HepG2 (cell line): ENCODE data around the gene LY6G5B. TPM values are rescaled to one million over a fixed set of nuclear protein-coding genes. Genes with fewer than 3 reads are reported as not detected.
A peak's percentile ranks its signal among the peaks of the same experiment; 100 is the strongest.

Experiments
- ATF6 ChIP-seq: sonication (generic); formaldehyde crosslinking; conservative IDR thresholded peaks from 2 replicates; pipeline ENCODE4 v1.4.0; 2020; ENCODE audit warnings: missing genetic modification reagents
- DDIT3 ChIP-seq: sonication (generic); formaldehyde crosslinking; IDR thresholded peaks from 2 replicates; pipeline ENCODE4 v1.4.0; 2020; ENCODE audit warnings: mild to moderate bottlenecking, missing genetic modification reagents
- FOSL2 ChIP-seq: sonication (generic); formaldehyde crosslinking; IDR thresholded peaks from 2 replicates; pipeline ENCODE4 v1.4.0; 2020; ENCODE audit warnings: missing genetic modification reagents
- FOXK2 ChIP-seq: fragments of 450-650 bp; IDR thresholded peaks from 2 replicates; pipeline ENCODE4 v1.6.1; 2016
- HINFP ChIP-seq: sonication (generic); formaldehyde crosslinking; IDR thresholded peaks from 2 replicates; pipeline ENCODE4 v1.4.0; 2020; ENCODE audit warnings: low read depth, mild to moderate bottlenecking, missing genetic modification reagents
- HNRNPK ChIP-seq: fragments of 200-400 bp; formaldehyde crosslinking; IDR thresholded peaks from 2 replicates; pipeline ENCODE4 v1.6.1; 2018; ENCODE audit warnings: low read length, low read depth, moderate library complexity, mild to moderate bottlenecking; ENCODE audit not compliant: poor library complexity, severe bottlenecking
- NR1H2 ChIP-seq: sonication (generic); formaldehyde crosslinking; IDR thresholded peaks from 2 replicates; pipeline ENCODE4 v1.8.1; 2022; ENCODE audit warnings: low read depth, missing genetic modification reagents, borderline replicate concordance
- PAXIP1 ChIP-seq: sonication (generic); formaldehyde crosslinking; conservative IDR thresholded peaks from 2 replicates; pipeline ENCODE4 v1.4.0; 2020; ENCODE audit warnings: mild to moderate bottlenecking, missing genetic modification reagents, moderate library complexity
- RFXAP ChIP-seq: sonication (generic); formaldehyde crosslinking; IDR thresholded peaks from 2 replicates; pipeline ENCODE4 v1.4.0; 2020; ENCODE audit warnings: missing genetic modification reagents, borderline replicate concordance
- SKIL ChIP-seq: sonication (generic); formaldehyde crosslinking; IDR thresholded peaks from 2 replicates; pipeline ENCODE4 v1.8.0; 2022; ENCODE audit warnings: missing genetic modification reagents, mild to moderate bottlenecking, moderate library complexity, borderline replicate concordance
- SP1 ChIP-seq, 2 experiments: fragments of 450-650 bp in 1 of 2; sonication (generic) in 1 of 2; formaldehyde crosslinking in 1 of 2; IDR thresholded peaks; 2 replicates each; pipeline versions ENCODE4 v1.4.0 to v1.6.1; 2016 to 2020; ENCODE audit warnings: missing genetic modification reagents in 1 of 2
- TMF1 ChIP-seq: sonication (generic); formaldehyde crosslinking; IDR thresholded peaks from 2 replicates; pipeline ENCODE4 v1.8.1; 2022; ENCODE audit warnings: low read depth, missing genetic modification reagents
- TOPORS ChIP-seq: sonication (generic); formaldehyde crosslinking; IDR thresholded peaks from 2 replicates; pipeline ENCODE4 v1.8.0; 2023; ENCODE audit warnings: mild to moderate bottlenecking, missing genetic modification reagents
- TSC22D2 ChIP-seq: sonication (generic); formaldehyde crosslinking; IDR thresholded peaks from 2 replicates; pipeline ENCODE4 v1.5.1; 2020; ENCODE audit warnings: missing genetic modification reagents, mild to moderate bottlenecking, borderline replicate concordance
- ZNF503 ChIP-seq: sonication (generic); formaldehyde crosslinking; IDR thresholded peaks from 2 replicates; pipeline ENCODE4 v1.4.0; 2020; ENCODE audit warnings: missing genetic modification reagents
- ZSCAN29 ChIP-seq: sonication (generic); formaldehyde crosslinking; conservative IDR thresholded peaks from 2 replicates; pipeline ENCODE4 v1.4.0; 2020; ENCODE audit warnings: mild to moderate bottlenecking, missing genetic modification reagents
- polyA plus RNA-seq, 8 experiments: library from polyadenylated mRNA; depleted of rRNA in 3 of 8; stranded (reverse) in 7 of 8; unstranded in 1 of 8; fragments of >200 nt; fragmentation: Illumina TruSeq in 4 of 8; extraction: Trizol in 4 of 8; gene quantifications; 2 replicates each; pipeline versions ENCODE4 v1.2.1 to v1.2.3, GENCODE V29; 2011 to 2016; ENCODE audit warnings: low read depth in 4 of 8, missing spikeins in 1 of 8, mixed read lengths in 1 of 8; ENCODE audit not compliant: insufficient read depth in 1 of 8
- total RNA-seq, 5 experiments: library from RNA; depleted of rRNA; stranded (reverse); fragments of >200 nt; fragmentation: Illumina TruSeq; extraction: Trizol; gene quantifications; 2 replicates each; pipeline ENCODE4 v1.2.3, GENCODE V29; 2016; ENCODE audit warnings: low read depth in 1 of 5

LY6G5B gene
- total and polyA plus RNA-seq, 2 of the 13 experiments (the other 11 are each of a cell fraction or from before 2014, with no cell fraction given) = 7.8 to 15.7 TPM

GRCh38 chr6:31620586-31621319, 49.0 kb upstream of the LY6G5B start, which contains the start of gene PRRC2A (continued):
- no peak for TF ChIP-seq ZNF503 (CRISPR knock-in tag)
- 0 out of 2 replicates have a peak, but pooled peaks have one; percentile 17 for TF ChIP-seq HINFP (CRISPR knock-in tag)
- 0 out of 2 replicates have a peak, but pooled peaks have one; percentile 1 for TF ChIP-seq ATF6 (CRISPR knock-in tag)
- TF ChIP-seq FOSL2 (CRISPR knock-in tag) = 0 out of 2 replicates have a peak, but pooled peaks have one; percentile 2
- no peak; the same call in 1 of the 2 replicates for TF ChIP-seq RFXAP (CRISPR knock-in tag)
- 0 out of 2 replicates have a peak, but pooled peaks have one; percentile 26 for TF ChIP-seq TMF1
- no peak for TF ChIP-seq SP1 (IDR thresholded peaks at IDR 0.05)
- TF ChIP-seq SP1 (CRISPR knock-in tag; IDR thresholded peaks at IDR 0.05) = peak; percentile 31
- TF ChIP-seq DDIT3 = no peak
- TF ChIP-seq NR1H2 (CRISPR knock-in tag) = no peak
- TF ChIP-seq TOPORS (CRISPR knock-in tag) = peak; percentile 62
- TF ChIP-seq FOXK2 = no peak
- TF ChIP-seq ZSCAN29 (CRISPR knock-in tag) = no peak
- peak; percentile 85 for TF ChIP-seq HNRNPK
- TF ChIP-seq PAXIP1 = 0 out of 2 replicates have a peak, but pooled peaks have one; percentile 6
- TF ChIP-seq TSC22D2 (CRISPR knock-in tag) = no peak; the same call in 1 of the 2 replicates
- 0 out of 2 replicates have a peak, but pooled peaks have one; percentile 29 for TF ChIP-seq SKIL (CRISPR knock-in tag)
